Lower leg skin (tissue), 3 donors: ENCODE data around the gene SIL1.

ENCODE experiments used
- CTCF ChIP-seq, 3 donors: fragments of 450-650 bp; IDR thresholded peaks; one replicate each; pipeline ENCODE4 v1.5.1; 2016; ENCODE audit warnings: antibody characterized with exemption in 3 of 3, mild to moderate bottlenecking in 3 of 3, moderate library complexity in 2 of 3
- POLR2A ChIP-seq, 2 donors: fragments of 450-650 bp; IDR thresholded peaks; one replicate each; pipeline ENCODE4 v1.6.1; 2016 to 2017; ENCODE audit warnings: antibody characterized with exemption in 2 of 2, mild to moderate bottlenecking in 1 of 2, moderate library complexity in 1 of 2

GRCh38 chr5:139177809-139178588 is 20.2 kb downstream of the SIL1 start:
- TF ChIP-seq POLR2A (IDR thresholded peaks at IDR 0.05) = no peak
- no peak for TF ChIP-seq CTCF (IDR thresholded peaks at IDR 0.05)
